ENCODE results near the gene CCL25.

CCL25 gene

DNA sequence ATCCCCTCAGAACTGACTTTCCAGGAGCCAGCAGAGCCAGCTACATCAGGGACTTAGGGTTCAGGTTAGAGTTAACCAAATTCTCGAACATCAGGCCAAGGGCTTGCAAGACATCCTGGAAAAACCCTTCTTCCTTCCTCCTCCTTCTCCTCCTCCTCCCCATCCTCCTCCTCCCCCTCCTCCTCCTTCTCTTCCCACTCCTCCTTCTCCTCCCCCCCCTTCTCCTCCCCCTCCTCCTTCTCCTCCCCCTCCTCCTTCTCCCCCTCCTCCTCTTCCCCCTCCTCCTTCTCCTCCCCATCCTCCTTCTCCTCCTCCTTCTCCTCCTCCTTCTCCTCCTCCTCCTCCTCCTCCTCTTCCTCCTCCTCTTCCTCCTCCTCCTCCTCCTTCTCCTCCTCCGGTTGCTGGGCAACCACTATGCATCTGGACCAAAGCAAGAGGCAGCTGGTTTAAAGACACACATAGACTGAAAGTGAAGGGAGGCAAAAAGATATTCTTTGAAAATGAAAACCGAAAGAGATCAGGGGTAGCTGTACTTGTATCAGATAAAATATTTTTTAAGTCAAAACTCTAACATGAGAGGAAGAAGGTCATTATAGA lies 5.9 kb upstream of the CCL25 start:
- no peak for DNase-seq

DNA sequence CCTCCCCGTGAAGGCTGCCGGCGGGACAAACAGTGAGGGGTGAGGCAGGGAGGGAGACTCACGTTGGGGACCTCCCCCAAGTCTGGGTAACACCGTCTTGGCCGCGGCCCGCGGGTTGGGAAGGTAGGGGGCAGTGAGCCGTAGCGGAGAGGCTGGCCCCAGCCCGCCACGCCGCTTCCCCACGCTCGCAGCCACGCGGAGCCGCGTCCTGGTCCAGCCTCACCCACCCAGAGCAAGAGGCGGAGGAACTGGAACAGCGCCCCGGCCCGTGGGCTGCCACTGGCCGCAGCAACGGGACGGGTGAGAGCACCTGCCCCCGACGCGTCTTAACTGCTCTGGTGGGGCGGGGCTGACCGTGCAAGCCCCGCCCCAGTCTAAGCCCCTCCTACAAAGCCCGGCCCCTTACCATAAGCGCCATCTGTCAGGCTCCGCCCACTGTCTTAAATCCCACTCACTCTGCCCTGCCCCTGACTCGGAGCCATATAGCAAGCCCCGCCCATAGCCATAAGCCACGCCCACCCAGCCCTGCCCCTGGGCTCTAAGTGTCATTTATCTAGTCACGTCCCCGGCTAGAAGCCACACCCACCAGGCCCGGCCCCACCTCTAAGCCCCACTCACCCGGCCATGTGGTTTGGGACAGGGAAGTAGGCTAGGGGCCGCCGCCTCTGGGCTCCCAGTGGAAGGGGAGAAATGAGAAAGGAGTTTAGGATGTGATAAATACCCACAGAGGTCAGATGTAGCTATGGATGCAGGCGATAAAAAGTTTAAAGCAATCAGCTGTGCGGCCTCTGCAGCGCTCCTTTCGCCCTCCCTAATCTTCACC lies 2.1 kb upstream of the CCL25 start:
- DNase-seq = peak; percentile 88

DNA sequence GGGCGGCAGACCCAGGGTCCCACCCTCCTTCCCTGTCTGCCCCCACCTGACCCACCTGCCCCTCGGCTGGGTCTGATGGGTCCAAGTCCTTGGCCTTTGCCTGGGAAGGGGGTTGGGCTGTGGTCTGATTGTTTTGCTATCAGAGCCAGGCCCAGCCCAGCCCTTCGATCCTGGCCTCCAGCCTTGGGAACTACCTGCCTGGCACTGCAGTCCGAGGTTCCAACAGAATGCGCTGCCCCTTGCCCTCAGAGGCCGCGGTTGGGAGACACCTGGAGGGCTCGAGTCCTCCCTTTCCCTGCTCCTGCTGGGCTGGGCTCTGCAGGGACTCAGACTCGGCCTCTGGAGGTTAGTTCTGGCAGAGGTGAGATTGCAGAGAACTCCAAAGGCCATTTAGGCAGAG lies 1.6 kb downstream of the CCL25 start:
- DNase-seq = no peak

DNA sequence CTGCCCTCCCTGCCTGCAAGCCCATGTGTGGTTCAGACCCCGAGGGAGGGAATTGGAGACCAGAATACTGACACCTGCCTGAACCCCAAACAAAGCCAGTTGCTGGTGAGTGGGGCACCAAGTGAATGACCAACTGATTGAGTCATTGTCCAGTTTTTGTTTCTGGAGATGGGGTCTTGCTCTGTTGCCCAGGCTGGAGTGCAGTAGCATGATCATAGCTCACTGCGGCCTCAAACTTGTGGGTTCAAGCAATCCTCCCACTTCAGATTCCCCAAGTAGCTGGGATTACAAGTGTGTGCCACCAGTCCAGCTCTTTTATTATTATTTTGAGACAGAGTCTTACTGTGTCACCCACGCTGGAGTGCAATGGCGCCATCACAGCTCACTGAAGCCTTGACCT lies 4.0 kb downstream of the CCL25 start:
- no peak for DNase-seq

GRCh38 chr19:8057545-8058270 lies 5.1 kb downstream of the CCL25 start:
- no peak for DNase-seq

- no peak for DNase-seq
Measured at GRCh38 chr19:8064911-8065874, 12.6 kb downstream of the CCL25 start.

GRCh38 chr19:8065875-8066261 lies 13.3 kb downstream of the CCL25 start:
- no peak for DNase-seq

DNA sequence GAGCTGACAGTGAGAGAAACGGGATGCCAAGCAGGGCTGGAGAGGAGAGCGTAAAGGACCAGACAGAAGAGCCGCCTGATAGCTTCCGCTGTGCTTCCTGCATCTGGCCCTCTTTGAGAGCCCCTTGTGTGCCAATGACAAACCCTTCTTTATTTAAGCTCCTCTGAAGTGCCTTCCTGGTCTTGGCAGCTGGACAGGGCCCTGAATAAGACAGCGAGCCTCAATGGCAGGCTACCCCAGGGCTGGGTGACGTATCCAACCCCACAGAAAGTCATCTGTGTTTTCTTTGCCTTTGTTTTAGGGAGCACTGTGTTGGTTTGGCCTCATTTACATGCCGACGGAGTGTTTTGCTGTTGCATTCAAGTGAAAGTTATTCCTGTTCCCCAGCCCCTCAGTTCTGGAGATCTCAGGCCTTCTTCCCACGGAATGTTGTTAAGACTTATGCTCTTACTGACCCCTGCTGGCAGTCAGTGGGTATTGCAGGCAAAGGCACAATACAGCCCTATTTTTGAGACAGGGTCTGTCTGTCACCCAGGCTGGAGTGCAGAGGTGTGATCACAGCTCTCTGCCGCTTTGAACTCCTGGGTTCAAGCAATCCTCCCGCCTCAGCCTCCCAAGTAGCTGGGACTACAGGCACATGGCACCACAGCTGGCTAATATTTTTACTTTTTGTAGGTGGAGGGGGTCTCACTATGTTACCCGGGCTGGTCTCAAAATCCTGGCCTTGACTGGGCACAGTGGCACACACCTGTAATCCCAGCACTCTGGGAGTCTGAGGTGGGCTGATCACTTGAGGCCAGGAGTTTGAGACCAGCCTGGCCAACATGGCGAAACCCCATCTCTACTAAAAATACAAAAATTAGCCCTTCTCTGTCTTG lies 16.8 kb downstream of the CCL25 start:
- DNase-seq = no peak

DNA sequence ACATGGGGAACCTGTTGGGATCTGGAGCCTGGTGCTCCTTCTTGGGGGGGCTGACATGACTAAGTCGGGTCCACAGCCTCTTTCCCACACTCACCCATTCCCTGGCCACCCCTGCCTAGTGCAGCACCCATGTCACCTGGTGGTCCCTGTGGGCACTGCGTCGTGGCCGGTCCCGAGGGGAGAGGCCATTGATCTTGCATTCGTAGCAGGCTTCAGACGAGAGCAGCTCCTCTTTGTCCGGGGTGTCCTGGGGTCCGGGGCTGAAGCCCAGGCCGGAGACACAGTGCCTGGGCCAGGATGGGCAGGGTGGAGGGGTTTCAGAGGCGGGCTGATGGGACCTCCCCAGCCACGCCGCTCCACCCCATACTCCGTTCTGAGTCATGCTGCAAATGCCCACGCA lies 19.4 kb downstream of the CCL25 start:
- DNase-seq = no peak

DNA sequence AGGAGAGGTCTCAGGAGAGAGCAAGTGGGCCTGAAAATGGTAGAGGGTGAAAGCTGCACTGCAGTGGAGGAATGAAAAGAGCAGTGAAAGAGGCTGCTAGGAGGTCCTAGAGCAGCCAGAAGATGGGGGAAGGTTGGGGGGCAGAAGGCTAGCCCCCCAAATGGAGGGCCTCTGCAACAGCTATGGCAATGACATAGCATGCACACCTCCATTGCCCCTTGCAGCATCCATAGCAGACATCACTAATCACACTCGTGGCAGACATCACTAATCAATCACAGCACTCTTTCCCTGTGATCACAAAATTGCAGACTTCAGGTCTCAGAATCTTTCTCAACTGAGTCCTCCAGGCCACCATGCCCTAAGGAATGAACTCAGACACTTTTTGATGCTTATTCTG lies 21.9 kb downstream of the CCL25 start:
- no peak for DNase-seq

DNA sequence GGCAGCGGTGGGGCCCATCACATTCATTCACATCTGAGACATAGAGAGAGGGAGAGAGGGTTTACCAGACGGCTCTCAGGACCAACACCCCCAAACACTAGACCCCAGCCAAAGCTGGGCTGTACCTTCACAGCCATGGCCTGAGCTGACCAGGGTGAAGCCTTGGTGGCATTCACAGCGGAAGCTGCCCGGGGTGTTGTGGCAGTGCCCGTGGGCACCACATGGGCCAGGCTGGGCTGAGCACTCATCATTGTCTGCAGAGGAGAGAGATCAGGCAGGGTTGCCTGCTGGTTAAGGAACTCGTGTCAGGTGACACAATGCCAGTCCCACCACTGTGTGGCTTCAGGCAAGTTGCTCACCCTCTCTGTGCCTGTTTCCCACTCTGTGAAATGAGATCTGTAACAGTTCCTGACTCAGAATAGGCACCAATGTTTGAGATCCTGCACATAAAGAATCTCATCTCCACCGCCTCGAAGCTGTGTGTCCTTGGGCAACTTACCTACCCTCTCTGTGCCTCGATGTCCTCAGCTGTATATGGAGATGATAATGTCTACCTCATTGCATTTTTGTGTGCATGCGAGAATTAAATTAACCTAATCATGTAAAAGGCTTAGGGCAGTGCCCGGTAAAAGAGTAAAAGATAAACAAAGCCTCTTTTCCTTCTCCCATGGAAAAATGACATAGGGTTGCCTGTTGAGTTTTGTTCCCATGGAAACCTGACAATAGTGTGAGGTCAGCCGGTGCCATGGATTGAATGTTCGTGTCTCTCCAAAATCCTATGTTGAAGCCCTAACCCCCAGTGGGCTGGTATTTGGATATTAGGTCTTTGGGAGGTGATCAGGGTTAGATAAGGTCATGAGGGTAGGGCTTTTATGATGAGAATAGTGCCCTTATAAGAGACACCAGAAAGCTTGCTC lies 22.9 kb downstream of the CCL25 start:
- DNase-seq = no peak

- no peak for DNase-seq
Measured at GRCh38 chr19:8079988-8080387, 27.4 kb downstream of the CCL25 start.

DNA sequence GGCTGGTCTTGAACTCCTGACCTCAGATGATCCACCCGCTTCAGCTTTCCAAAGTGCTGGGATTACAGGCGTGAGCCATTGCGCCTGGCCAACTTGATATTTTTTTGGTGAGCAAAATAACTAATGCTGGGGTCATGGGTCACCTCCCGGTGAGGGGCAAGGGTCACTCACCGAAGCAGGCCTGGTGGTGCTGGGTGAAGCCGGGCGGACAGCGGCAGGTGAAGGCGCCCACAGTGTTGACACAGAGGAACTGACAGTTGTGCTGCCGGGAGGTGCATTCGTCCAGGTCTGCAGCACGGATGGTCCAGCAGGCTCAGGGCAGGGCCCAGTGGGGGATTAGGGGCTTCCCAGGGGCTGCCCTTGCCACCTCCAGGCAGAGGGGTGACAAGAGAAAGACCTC lies 28.3 kb downstream of the CCL25 start:
- no peak for DNase-seq

DNA sequence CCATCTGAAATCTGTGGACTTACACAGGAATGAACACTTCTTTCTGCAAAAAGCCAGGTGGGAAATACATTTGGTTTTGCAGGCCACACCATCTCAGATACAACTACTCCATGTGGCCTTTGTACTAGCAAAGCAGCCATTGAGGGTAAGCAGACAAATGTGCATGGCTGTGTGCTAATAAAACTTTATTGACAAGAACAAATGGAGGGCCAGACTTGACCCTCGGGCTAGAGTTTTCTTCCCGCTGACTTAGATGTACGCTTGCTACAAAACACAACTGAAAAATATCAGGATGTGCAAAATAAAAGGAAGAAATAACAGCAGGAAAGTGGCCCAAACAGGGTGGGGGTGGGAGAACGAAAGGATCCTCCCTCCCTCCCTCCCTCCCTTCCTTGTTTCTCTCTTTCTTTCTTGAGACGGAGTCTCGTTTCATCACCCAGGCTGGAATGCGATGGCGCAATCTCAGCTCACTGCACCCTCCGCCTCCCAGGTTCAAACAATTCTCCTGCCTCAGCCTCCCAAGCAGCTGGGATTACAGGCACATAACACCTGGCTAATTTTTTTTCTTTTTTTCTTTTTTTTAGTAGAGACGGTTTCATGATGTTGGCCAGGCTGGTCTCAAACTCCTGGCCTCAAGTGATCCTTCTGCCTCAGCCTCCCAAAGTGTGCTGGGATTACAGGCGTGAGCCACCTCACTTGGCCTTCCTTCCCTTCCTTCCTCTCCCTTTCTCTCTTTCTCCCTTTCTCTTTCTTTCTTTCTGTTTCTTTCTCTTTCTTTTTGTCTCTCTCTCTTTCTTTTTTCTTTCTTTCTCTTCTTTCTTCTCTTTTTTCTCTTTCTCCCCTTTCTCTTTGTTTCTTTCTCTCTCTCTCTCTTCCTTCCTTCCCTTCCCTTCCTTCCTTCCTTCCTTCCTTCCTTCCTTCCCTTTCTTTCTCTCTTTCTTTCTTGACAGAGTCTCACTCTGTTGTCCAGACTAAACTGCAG lies 29.3 kb downstream of the CCL25 start:
- DNase-seq = no peak

DNA sequence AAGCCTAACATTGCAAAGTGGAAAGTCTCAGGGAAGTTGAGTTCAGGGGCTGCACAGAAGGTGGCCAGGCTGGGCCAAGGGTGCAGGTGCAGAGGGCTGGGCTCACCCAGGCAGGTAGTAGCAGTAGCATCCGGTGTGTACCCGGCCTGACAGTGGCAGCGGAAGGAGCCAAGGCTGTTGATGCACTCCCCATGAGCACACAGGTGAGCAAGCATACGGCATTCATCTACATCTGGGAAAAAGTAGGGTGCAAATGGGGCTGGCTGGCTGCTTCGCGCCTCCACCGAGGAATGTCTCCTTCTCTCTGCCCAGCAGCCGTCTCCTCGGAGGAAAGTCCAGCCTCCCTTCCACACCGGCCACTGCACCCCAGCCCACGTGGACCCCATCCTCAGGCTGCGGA lies 30.6 kb downstream of the CCL25 start:
- no peak for DNase-seq

- no peak for DNase-seq
Measured at GRCh38 chr19:8084152-8084551, 31.6 kb downstream of the CCL25 start.

GRCh38 chr19:8085598-8086408 lies 33.2 kb downstream of the CCL25 start:
- peak; percentile 2 for DNase-seq

- DNase-seq = no peak
Measured at GRCh38 chr19:8086849-8087248, 34.3 kb downstream of the CCL25 start.

GRCh38 chr19:8087876-8088275 lies 35.3 kb downstream of the CCL25 start:
- DNase-seq = no peak

Measured in CD4-positive, alpha-beta T cell treated with Interleukin-21 for 1 hour (primary cell).